ENCODE results near the gene GFRA1.

Gene GFRA1

DNA sequence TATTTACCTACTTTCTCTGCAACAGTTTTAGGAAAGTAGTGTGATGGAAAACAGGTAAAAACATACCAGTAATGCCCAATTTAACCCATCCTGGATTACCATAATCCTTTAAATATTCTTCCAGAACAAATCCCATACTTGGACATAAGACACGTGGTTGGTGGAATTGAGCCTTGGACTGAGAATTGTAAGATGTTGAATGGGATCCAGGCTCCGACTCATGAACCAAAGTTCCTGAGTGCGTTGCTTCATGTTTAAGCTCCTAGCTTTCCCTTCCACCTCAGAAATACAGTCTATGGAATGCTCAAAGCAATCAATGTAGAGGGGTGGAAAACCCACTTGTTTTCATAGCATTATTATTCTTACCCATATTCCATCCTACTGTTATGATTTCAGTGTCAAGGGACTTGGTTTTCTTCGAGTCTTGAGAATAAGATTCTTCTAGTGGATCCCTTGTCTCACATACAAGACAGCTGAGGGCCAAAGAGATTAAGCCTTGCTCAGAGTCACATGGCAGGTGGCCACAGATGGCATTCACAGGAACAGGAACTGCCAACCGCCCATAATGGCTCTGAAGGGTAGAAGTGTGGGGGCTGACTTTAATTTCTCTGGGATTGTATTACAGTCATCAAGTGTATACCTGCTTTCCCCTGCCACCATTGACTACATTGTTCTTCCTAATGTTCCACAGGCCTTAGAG is 171.2 kb downstream of the GFRA1 start:
- DNase-seq (ENCODE audit: low read depth in 2 of 2), result no peak

GRCh38 chr10:116100984-116101383 is 172.0 kb downstream of the GFRA1 start:
- DNase-seq (ENCODE audit: low read depth in 2 of 2), result no peak

- no peak for DNase-seq (ENCODE audit: low read depth in 2 of 2)
These were observed 174.0 kb downstream of the GFRA1 start for GRCh38 chr10:116099023-116099420.

GRCh38 chr10:116098411-116099022 is 174.5 kb downstream of the GFRA1 start:
- DNase-seq (ENCODE audit: low read depth in 2 of 2), result no peak

DNA sequence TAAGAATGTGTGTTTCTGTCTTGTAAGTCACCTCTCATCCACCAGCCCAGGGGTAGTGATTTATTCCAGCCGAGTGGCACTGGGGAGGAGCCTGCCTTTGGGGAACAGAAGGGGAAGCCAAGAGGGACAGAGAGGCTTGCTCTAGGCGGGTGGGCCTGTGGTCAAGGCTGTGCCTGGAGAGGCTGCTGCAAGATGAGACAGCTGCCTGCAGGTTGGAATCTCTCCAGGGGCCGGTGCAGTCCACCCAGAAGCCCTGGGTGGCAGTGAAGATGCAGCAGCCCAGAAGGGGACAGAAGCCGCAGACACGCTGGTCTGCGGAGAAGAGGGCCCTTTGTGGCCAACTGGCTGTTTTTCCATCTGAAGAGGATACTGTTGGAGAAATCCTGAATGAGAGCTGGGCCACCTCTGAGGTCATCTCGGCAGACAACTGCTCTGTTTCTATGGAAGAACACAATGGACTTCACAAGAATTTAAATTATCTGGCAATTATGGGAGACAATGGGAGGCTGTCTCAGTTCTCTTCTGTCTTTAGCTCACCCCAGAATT is 175.7 kb downstream of the GFRA1 start:
- no peak for DNase-seq (ENCODE audit: low read depth in 2 of 2)

GRCh38 chr10:116096526-116096925 is 176.5 kb downstream of the GFRA1 start:
- no peak for DNase-seq (ENCODE audit: low read depth in 2 of 2)

- DNase-seq (ENCODE audit: low read depth in 2 of 2), result no peak
These were observed 178.7 kb downstream of the GFRA1 start for GRCh38 chr10:116094356-116094755.

DNA sequence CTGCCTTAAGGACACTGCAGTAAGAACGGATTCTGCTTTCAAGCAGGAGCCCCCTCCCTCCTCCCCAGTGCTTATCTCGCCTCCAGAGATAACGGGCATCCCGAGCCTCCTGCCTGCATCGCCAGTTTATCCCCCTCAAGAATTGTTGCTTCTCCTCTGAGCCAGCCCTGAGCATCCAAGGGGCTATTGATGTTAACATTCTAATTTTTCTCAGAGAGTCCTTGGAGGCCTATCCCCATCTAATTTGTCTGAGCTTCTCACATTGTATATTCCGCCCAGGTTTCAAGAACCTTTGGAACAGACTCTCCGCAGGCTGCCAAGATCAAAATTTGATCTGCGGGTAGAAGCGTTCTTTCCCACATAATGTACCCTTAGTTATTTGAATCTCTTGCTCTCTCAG is 180.0 kb downstream of the GFRA1 start:
- DNase-seq (ENCODE audit: low read depth in 2 of 2), result no peak

DNA sequence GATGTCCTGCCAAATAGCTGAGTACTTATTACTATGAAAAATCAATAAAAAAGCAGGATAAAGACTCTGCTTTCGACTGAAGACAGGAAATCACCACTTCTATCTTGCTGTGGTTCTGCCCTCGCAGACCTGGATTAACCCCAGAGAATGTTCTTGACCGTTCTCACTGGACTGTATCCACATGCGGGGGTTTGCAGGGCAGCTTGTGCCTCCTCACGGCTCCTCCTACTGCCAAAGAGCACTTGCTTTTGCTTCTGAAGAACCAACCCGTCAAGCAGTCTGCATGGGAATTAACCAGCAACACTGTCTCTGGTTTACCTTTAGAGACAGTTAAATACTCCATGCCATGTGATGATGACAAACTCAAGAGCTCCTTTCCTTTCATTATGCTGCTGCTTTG is 184.0 kb downstream of the GFRA1 start:
- no peak for DNase-seq (ENCODE audit: low read depth in 2 of 2)

DNA sequence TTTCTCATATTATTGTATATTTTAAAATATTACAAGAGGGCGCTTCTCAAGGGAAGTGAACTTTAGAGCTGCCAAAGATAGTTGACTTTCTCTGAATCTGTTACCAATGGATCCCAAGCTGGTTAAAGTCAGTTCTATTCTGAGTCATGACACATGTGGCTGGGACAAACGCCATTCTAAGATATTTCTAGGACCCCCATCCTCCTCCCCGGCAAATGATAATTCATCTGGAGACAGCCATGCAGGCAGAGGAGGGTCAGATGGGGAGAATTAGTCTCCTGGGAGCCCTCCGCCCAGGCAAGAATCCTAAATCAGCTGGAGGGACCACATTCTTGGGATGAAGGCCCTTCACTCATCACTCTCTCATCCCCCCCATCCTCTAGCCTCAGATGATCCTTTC is 187.7 kb downstream of the GFRA1 start:
- no peak for DNase-seq (ENCODE audit: low read depth in 2 of 2)

DNA sequence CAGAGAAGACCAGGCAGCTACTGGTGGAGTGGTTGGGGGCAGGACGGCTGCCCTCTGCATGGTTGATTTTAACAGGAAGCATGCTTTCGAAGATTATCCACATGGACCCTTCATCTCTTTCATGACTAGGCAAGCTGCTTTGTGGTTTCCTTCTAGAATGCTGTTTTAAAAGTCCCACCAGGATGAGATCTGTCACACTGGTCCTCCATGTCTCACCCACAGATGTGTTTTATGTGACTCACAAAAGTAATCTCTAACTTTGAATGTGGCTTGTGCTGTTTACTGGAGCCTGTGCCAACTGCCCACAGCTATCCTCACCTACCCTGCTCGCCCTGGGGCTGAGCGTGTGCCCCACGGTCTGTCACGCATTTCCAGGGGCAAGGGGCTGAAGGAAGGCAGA is 188.8 kb downstream of the GFRA1 start:
- DNase-seq (ENCODE audit: low read depth in 2 of 2), result no peak

DNA sequence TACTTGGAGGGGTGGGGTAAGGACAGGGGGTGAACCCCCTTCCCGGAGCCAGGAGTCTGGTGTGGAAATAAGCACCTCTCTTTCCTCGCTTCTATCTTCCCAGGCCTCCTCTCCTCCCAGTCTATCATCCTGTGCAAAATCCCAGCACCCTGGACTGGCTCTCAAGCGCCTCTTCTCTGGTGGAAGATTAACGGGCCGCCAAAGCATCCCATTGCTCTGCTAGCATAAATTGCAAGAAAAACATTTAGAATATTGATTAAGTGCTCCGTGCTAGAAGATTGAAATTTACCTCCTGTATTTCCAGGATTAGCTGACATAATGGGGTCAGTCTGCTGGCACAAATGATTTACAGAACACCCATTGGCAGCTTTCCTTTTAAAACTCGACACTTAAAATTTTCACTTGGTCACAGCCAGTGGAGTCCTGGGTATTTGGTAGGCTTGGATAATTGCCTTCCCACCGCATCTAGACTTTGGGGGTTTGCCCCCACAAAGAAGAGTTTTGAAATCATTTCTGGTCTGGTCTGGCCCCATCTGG is 189.7 kb downstream of the GFRA1 start:
- DNase-seq (ENCODE audit: low read depth in 2 of 2), result no peak

- DNase-seq (ENCODE audit: low read depth in 2 of 2), result no peak
These were observed 190.2 kb downstream of the GFRA1 start for GRCh38 chr10:116082762-116083161.

- DNase-seq (ENCODE audit: low read depth in 2 of 2), result no peak
These were observed 190.8 kb downstream of the GFRA1 start for GRCh38 chr10:116082206-116082605.

DNA sequence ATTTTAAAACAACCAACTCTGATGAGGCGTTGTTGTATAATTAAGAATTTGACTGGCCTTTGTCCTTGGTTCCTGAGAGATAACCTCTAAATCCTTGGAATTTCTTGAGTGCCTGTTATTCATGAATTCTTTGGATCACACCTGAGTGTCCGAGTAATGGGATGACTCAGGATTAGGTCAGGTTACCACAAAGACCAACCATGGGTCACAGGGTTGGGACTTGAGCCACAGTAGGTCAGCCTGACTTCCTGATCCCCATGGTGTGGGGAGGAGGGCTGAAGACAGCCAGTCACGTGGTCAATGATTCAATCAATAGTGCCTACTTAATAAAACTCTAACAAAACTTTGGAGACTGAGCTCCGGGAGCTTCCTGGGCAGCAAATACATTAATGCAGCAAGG is 192.5 kb downstream of the GFRA1 start:
- DNase-seq (ENCODE audit: low read depth in 2 of 2), result no peak

DNA sequence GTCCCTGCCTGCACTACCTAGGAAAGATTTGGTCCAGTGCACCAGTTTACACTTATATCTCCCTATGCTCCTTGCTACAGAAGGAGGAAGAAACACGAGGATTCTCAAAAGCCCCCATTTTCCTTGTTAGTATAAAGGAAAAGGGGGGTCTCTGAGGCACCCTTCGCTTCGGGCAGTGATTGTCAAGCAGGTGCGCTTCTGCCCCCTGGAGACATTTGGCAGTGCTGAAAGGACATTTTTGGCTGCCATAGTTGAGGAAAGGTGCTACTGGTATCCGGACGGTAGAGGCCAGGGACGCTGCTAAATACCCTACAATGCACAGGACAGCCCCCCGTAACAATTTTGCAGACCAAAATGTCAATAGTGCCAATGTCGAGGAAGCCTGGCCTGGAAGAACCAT is 193.7 kb downstream of the GFRA1 start:
- DNase-seq (ENCODE audit: low read depth in 2 of 2), result no peak

GRCh38 chr10:116076621-116077020 is 196.4 kb downstream of the GFRA1 start:
- DNase-seq (ENCODE audit: low read depth in 2 of 2), result no peak

DNA sequence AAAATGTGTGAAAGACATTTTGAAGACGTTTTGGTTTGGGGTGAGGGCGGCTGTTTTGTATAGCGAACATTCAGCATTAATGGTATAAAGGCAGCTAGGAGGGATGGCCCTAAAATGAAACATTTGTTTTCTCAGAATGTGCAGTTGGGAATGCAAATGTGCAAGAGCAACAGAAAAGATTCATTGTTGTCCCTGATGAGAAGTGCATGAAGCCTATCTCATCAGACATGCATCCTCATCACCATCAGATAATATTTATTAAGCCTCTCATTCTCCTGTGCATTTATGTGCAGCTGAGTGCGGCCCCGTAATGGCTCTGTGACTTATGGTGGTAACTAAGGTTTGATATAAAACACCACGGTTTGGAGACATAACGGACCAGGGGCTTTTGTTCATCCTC is 199.5 kb downstream of the GFRA1 start:
- DNase-seq (ENCODE audit: low read depth in 2 of 2), result no peak

- DNase-seq (ENCODE audit: low read depth in 2 of 2), result no peak
These were observed 200.0 kb downstream of the GFRA1 start for GRCh38 chr10:116073001-116073400.

- DNase-seq (ENCODE audit: low read depth in 2 of 2), result no peak
These were observed 201.4 kb downstream of the GFRA1 start for GRCh38 chr10:116071453-116072148.

GRCh38 chr10:116070743-116071320 is 202.2 kb downstream of the GFRA1 start:
- no peak for DNase-seq (ENCODE audit: low read depth in 2 of 2)

DNA sequence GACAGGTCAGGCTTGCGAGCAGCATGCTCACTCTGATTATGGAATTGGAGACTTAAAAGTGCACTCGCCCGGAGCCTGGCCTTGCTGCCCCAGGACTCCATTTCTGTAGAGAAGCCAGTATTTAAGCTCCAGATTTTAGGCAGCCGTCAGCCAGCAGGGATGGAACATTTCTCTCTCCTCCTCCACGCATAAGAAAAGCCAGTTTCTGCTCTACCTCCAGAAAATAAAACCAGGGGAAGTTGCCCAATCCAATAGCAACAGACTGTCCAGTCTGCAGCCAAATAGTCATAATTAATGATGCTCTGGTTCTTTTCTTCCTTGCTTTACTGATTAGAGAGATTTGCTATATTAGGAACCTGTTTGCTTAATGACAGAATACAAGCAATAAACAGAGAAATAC is 203.2 kb downstream of the GFRA1 start:
- no peak for DNase-seq (ENCODE audit: low read depth in 2 of 2)
